Small intestine (tissue), 7 donors: Measurements from ENCODE around the gene GREM1. TPM values are rescaled to one million over a fixed set of nuclear protein-coding genes. Genes with fewer than 3 reads are reported as not detected.

Experiments
- DNase-seq, 2 donors: peaks; one replicate each; pipeline versions ENCODE4 v3.0.0 to v3.0.0-alpha.2; 2013
- FAIRE-seq: peaks from 2 replicates; lab custom pipeline; 2012; peaks lifted over from hg19 to GRCh38; lab: Jason Lieb, UNC
- H3K27ac ChIP-seq, 3 donors: one replicate each; pipeline ENCODE4 v1.5.1; 2013; ENCODE audit warnings: low read length in 2 of 3, mild to moderate bottlenecking in 2 of 3, control low read depth in 1 of 3, inconsistent platforms in 1 of 3, low read depth in 1 of 3, moderate library complexity in 1 of 3
- H3K27me3 ChIP-seq, 3 donors: one replicate each; pipeline ENCODE4 v1.6.1; 2013; ENCODE audit warnings: low read length in 3 of 3, inconsistent platforms in 1 of 3; ENCODE audit not compliant: control insufficient read depth in 3 of 3, insufficient read depth in 3 of 3
- H3K36me3 ChIP-seq, 3 donors: one replicate each; pipeline ENCODE4 v1.6.1; 2013; ENCODE audit warnings: low read length in 3 of 3, inconsistent platforms in 1 of 3, low read depth in 1 of 3, mild to moderate bottlenecking in 1 of 3, moderate library complexity in 1 of 3; ENCODE audit not compliant: control insufficient read depth in 3 of 3, insufficient read depth in 2 of 3
- H3K4me1 ChIP-seq, 3 donors: one replicate each; pipeline ENCODE4 v1.6.1; 2013; ENCODE audit warnings: low read length in 2 of 3, inconsistent platforms in 1 of 3, low read depth in 1 of 3, mild to moderate bottlenecking in 1 of 3, moderate library complexity in 1 of 3; ENCODE audit not compliant: control insufficient read depth in 3 of 3, insufficient read depth in 2 of 3
- H3K4me3 ChIP-seq, 3 donors: one replicate each; pipeline ENCODE4 v1.5.1; 2013; ENCODE audit warnings: low read length in 3 of 3, control low read depth in 1 of 3, inconsistent platforms in 1 of 3, low read depth in 1 of 3, mild to moderate bottlenecking in 1 of 3, moderate library complexity in 1 of 3
- H3K9me3 ChIP-seq, 2 donors: one replicate each; pipeline ENCODE4 v1.6.1; 2013; ENCODE audit warnings: low read depth in 1 of 2, low read length in 1 of 2; ENCODE audit not compliant: control insufficient read depth in 2 of 2, insufficient read depth in 1 of 2
- WGBS, 3 donors: extraction: QIAGEN DNeasy Blood & Tissue Kit; methylation state at CpG; one replicate each; pipeline ENCODE4 v1.1.7; 2013; 5-methylcytosine and 5-hydroxymethylcytosine counted together
- polyA plus RNA-seq, 4 donors: library from polyadenylated mRNA; stranded (reverse) in 3 of 4; unstranded in 1 of 4; fragments of 200-250 nt in 3 of 4; fragments of 120-200 nt in 1 of 4; gene quantifications; one replicate each; pipeline versions ENCODE4 v1.2.1 to v1.2.3, GENCODE V29; 2013
- donor health status: healthy with polysubstance abuse.
- donor health status: control.
- donor health status: control.
- donor health status: Bipolar disorder and iron deficiency.
- donor health status: healthy.

Gene GREM1
- polyA plus RNA-seq, 4 donors = 0.22 to 39.6 (median 1.5) TPM

DNA sequence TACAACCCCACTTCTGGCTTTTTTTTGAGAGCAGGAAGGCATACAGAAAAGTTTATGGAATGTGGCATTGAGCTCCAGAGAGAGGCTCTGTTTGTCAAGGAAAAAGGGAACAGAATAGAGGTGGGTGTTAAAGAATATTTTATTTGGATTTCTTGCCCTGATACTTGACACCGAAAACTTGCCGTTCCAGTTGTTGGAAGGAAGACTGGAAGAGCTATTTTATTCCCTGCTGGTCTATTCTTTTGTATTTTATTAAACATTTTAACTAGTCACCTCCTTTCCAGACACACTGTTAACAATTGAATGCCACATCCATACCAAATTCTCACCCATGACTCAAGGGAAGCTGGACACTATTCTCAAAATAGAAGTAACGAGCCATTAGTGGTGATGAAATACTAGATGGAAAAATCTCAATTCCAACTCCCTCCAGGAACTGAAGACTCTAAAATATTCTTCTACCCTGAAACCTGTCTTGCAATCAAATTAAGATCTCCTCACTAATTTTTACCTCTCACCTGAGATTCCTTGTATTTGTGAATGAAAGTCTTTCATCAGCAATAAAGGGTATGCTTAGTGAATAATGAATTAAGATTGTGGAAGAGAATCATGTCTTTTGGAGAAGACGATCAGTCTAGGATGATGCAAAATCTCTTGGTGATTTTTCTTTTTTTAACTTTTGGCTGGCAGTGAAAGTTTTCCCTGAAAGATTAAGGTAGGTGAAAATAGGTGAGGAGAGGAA is 28.5 kb downstream of the GREM1 start:
- Histone ChIP-seq H3K9me3 (no peaks in the 10 kb centered on the region), H3K27me3 (no peaks in the 10 kb centered on the region), H3K36me3 (no peaks in the 10 kb centered on the region), H3K27ac (no peak overlapping the region), H3K4me3 (no peak overlapping the region), H3K4me1 (no peaks in the 10 kb centered on the region)
- 78 to 93% (median 92%) methylated on average over 4 of the region's 4 CpGs for WGBS, 3 donors
- DNase-seq = no peak
- FAIRE-seq = no peak

DNA sequence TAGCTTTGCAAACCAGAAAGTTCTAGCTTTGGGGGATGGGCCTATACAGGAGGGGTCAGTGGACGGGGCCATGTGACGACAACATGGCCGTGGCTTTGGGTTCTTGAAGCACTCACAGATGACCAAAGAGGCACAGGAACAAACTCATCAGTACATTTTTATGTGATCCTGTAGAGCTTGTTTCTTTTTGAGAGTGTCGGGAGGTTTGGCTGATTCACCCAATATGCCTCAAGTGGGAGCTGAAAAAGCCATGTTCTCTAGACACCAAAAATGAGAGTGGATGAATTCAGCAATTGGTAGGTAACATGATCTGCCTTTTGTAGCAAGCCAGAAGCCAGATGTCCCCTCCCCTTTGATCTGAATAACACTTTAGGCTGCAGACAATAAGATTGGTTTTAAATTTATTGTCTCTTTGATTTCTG is 30.1 kb downstream of the GREM1 start:
- no peak for FAIRE-seq

DNA sequence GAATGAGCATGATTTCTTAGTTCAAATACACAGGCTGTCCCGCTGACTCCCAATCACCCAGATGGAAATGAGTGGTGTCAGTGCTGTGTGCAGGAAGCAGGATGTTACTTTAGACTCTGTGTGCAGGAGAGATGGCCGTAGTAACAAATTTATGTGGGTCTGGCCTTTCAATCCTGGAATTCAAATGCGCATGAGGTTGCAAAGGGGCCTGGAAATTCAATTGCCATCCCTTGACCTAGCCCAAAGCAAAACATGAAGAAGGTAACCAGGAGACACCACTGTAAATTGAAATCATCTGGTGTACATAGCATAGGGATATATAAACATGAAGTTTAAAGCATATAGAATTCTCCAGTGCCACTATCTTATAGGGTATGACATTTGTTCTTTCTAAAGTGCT is 33.2 kb downstream of the GREM1 start:
- no peak overlapping the region for H3K27ac ChIP-seq
- no peaks in the 10 kb centered on the region for H3K9me3 ChIP-seq
- H3K27me3 ChIP-seq = no peaks in the 10 kb centered on the region
- WGBS, 3 donors = 59 to 79% (median 65%) methylated on average over 3 of the region's 3 CpGs
- H3K36me3 ChIP-seq = no peaks in the 10 kb centered on the region
- FAIRE-seq = no peak
- H3K4me1 ChIP-seq = no peaks in the 10 kb centered on the region
- no peak overlapping the region for H3K4me3 ChIP-seq
- DNase-seq = no peak

More for the DNA sequence above, 30.1 kb downstream of the GREM1 start:
- Histone ChIP-seq H3K4me1 (no peaks in the 10 kb centered on the region), H3K36me3 (no peaks in the 10 kb centered on the region), H3K27me3 (no peaks in the 10 kb centered on the region), H3K27ac (no peak overlapping the region), H3K9me3 (no peaks in the 10 kb centered on the region), H3K4me3 (no peak overlapping the region)
- 86 to 91% (median 90%) methylated on average over 4 of the region's 4 CpGs for WGBS, 3 donors
- DNase-seq = no peak

DNA sequence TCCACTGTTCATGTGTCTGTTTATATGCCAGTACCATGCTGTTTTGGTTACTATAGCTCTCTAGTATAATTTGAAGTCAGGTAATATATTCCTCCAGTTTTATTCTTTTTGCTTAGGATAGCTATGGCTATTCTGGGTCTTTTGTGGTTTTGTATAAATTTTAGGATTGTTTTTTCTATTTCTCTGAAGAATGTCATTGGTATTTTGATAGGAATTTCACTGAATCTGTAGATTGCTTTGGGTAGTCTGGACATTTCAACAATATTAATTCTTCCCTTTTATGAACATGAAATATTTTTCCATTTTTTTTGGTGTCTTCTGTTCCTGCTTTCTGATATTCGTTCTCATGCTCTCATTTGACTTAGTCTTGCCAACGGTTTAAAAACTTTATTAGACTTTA is 39.6 kb downstream of the GREM1 start:
- no peaks in the 10 kb centered on the region for H3K36me3 ChIP-seq
- 72 to 77% (median 74%) methylated on average over 2 of the region's 2 CpGs for WGBS, 3 donors
- no peak overlapping the region for H3K4me3 ChIP-seq
- no peak for FAIRE-seq
- H3K4me1 ChIP-seq = no peaks in the 10 kb centered on the region
- no peaks in the 10 kb centered on the region for H3K27me3 ChIP-seq
- H3K27ac ChIP-seq = no peak overlapping the region
- DNase-seq = no peak
- H3K9me3 ChIP-seq = no peaks in the 10 kb centered on the region

DNA sequence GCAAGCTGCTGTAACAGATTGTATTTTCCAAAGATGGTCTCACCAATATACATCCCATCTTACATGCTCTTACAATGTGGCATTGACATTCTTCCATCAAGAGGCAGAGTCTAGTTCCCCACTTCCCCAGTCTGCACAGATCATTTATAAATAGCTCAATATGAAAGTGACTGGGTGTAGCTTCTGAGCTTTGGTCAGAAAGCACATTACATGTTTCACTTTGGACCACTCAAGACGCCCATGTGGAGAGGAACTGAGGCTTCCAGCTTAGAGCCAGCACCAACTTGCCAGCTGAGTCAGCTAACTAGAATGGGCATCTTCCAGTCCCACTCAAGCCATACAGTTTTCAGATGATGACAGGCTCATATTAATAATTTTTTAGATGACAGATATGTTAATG is 45.5 kb downstream of the GREM1 start:
- DNase-seq = no peak
- 45 to 82% (median 56%) methylated on average over 1 of the region's 1 CpG for WGBS, 3 donors
- Histone ChIP-seq H3K4me3 (no peak overlapping the region), H3K27ac (no peak overlapping the region), H3K27me3 (no peaks in the 10 kb centered on the region), H3K9me3 (no peaks in the 10 kb centered on the region), H3K36me3 (no peaks in the 10 kb centered on the region), H3K4me1 (no peaks in the 10 kb centered on the region)
- FAIRE-seq = no peak

- no peaks in the 10 kb centered on the region for H3K27me3 ChIP-seq
- no peak for DNase-seq
- no peak for FAIRE-seq
- WGBS, 3 donors = 55 to 71% (median 66%) methylated on average over 4 of the region's 4 CpGs
- no peaks in the 10 kb centered on the region for H3K4me1 ChIP-seq
- H3K36me3 ChIP-seq = no peaks in the 10 kb centered on the region
- no peaks in the 10 kb centered on the region for H3K9me3 ChIP-seq
- no peak overlapping the region for H3K27ac ChIP-seq
- no peak overlapping the region for H3K4me3 ChIP-seq
These were observed 47.4 kb downstream of the GREM1 start for GRCh38 chr15:32765236-32765635.

DNA sequence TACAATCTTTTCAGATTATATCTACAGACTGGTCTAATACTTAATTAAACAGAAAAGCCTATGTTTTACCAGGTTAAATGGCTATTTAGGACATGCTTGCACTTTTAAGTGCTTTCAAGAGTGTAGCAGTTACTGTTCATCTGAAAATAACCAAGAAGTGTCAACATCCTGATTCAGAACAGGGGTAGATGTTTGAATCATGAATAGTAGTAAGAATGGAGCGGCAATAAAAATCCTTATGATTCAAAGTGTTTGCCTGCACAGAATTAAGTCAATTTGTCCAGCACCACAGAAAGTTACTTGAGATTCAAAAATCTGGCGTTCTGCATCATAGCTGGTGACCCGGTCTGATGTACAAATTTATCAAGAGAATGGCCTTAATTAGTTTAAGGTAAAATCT is 48.3 kb downstream of the GREM1 start:
- DNase-seq = no peak
- FAIRE-seq = no peak
- Histone ChIP-seq H3K36me3 (no peaks in the 10 kb centered on the region), H3K9me3 (no peaks in the 10 kb centered on the region), H3K27me3 (no peaks in the 10 kb centered on the region), H3K27ac (no peak overlapping the region), H3K4me3 (no peak overlapping the region), H3K4me1 (no peaks in the 10 kb centered on the region)
- WGBS, 3 donors = 78 to 84% (median 83%) methylated on average over 3 of the region's 3 CpGs

- Histone ChIP-seq H3K27ac (no peak overlapping the region), H3K36me3 (no peaks in the 10 kb centered on the region), H3K27me3 (no peaks in the 10 kb centered on the region), H3K4me1 (no peaks in the 10 kb centered on the region), H3K4me3 (no peak overlapping the region), H3K9me3 (no peaks in the 10 kb centered on the region)
- DNase-seq (no peak), FAIRE-seq (no peak)
- 45 to 67% (median 61%) methylated on average over 1 of the region's 1 CpG for WGBS, 3 donors
These were observed 49.4 kb downstream of the GREM1 start for GRCh38 chr15:32767236-32767635.

DNA sequence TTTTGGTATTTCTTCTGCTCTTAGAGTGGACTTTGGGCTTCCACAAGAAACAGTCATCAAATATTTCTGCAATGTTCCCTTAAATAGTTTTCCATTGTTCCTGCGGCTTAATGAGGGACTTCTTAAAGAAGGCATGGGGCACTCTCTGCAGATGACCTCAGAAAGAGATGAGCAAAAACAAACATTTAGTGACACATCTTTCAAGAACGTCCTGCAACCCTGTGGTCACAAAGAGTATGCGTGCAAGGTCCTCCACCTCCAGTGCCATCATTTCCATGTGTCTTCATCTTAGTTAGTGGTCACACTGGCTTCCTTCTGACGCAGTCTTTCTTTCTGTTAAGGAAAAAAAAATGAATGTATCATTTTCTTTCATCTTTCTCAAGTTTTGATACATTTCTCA is 56.2 kb downstream of the GREM1 start:
- H3K36me3 ChIP-seq = peaks cover 0 to 2% (median 0%) of the 10 kb centered on the region in 3 donors
- no peaks in the 10 kb centered on the region for H3K27me3 ChIP-seq
- DNase-seq (no peak), FAIRE-seq (no peak)
- H3K9me3 ChIP-seq = no peaks in the 10 kb centered on the region
- no peak overlapping the region for H3K27ac ChIP-seq
- no peaks in the 10 kb centered on the region for H3K4me1 ChIP-seq
- no peak overlapping the region for H3K4me3 ChIP-seq
- WGBS, 3 donors = 70 to 90% (median 81%) methylated on average over 4 of the region's 4 CpGs
